Common myeloid progenitor, CD34-positive (primary cell): ENCODE measurements around the gene VEGFC.

Source experiments
- CTCF ChIA-PET: fragments of 350-600 bp; sonication (Branson Sonifier 250); formaldehyde crosslinking; loops from one replicate; lab custom pipeline; 2021; ENCODE audit warnings: antibody characterized with exemption; lab: Charles Lee
- POLR2A ChIA-PET: fragments of 350-600 bp; sonication (Branson Sonifier 250); formaldehyde crosslinking; loops from one replicate; lab custom pipeline; 2021; ENCODE audit warnings: antibody characterized with exemption; lab: Charles Lee
- DNase-seq, 3 donors: peaks; one replicate each; pipeline versions ENCODE4 v3.0.0 to v3.0.0-alpha.2; 2013
- H3K27ac ChIP-seq, 2 experiments: 1 replicate in 1 of 2; 2 replicates in 1 of 2; pipeline ENCODE4 v1.7.0; 2013; ENCODE audit warnings: inconsistent platforms in 2 of 2, low read length in 2 of 2, mild to moderate bottlenecking in 2 of 2, low read depth in 1 of 2, moderate library complexity in 1 of 2; ENCODE audit not compliant: severe bottlenecking in 2 of 2, insufficient read depth in 1 of 2, poor library complexity in 1 of 2
- H3K27me3 ChIP-seq, 5 experiments: replicated peaks in 2 of 5; 1 replicate in 3 of 5; 2 replicates in 2 of 5; pipeline versions ENCODE4 v1.6.1 to v1.7.0; 2013; ENCODE audit warnings: low read length in 4 of 5, mild to moderate bottlenecking in 2 of 5, moderate library complexity in 2 of 5, inconsistent platforms in 1 of 5; ENCODE audit not compliant: insufficient read depth in 5 of 5, control insufficient read depth in 4 of 5
- H3K36me3 ChIP-seq, 4 experiments: 1 replicate in 2 of 4; 2 replicates in 2 of 4; pipeline versions ENCODE4 v1.6.1 to v1.7.0; 2013; ENCODE audit warnings: low read length in 3 of 4, control low read depth in 1 of 4, mild to moderate bottlenecking in 1 of 4; ENCODE audit not compliant: control insufficient read depth in 4 of 4, insufficient read depth in 4 of 4
- H3K4me1 ChIP-seq, 4 experiments: 1 replicate in 3 of 4; 2 replicates in 1 of 4; pipeline versions ENCODE4 v1.6.1 to v1.7.1; 2013; ENCODE audit warnings: low read length in 3 of 4, mild to moderate bottlenecking in 3 of 4, control low read depth in 1 of 4, inconsistent platforms in 1 of 4, moderate library complexity in 1 of 4; ENCODE audit not compliant: control insufficient read depth in 4 of 4, insufficient read depth in 4 of 4; ENCODE audit errors: control extremely low read depth in 1 of 4
- H3K4me3 ChIP-seq, 7 experiments: 1 replicate in 4 of 7; 2 replicates in 3 of 7; pipeline versions ENCODE4 v1.5.1 to v1.7.0; 2013; ENCODE audit warnings: mild to moderate bottlenecking in 7 of 7, low read length in 6 of 7, moderate library complexity in 6 of 7, inconsistent platforms in 2 of 7, low read depth in 2 of 7, control low read depth in 1 of 7; ENCODE audit not compliant: insufficient read depth in 4 of 7, control insufficient read depth in 1 of 7; ENCODE audit errors: extremely low read depth in 1 of 7
- H3K9me3 ChIP-seq, 5 experiments: 1 replicate in 4 of 5; 2 replicates in 1 of 5; pipeline versions ENCODE4 v1.6.1 to v1.7.1; 2013; ENCODE audit warnings: low read length in 4 of 5, mild to moderate bottlenecking in 2 of 5, inconsistent platforms in 1 of 5, low read depth in 1 of 5, moderate library complexity in 1 of 5; ENCODE audit not compliant: control insufficient read depth in 4 of 5, insufficient read depth in 2 of 5; ENCODE audit errors: control extremely low read depth in 1 of 5
- WGBS: methylation state at CpG from one replicate; pipeline ENCODE4 v1.1.5; 2013; ENCODE audit not compliant: insufficient coverage; 5-methylcytosine and 5-hydroxymethylcytosine counted together

Gene VEGFC

GRCh38 chr4:176636292-176636691 lies 156.4 kb downstream of the VEGFC start:
- no peak for DNase-seq
- Histone ChIP-seq H3K4me3 (no peak overlapping the region), H3K9me3 (no peaks in the 10 kb centered on the region), H3K4me1 (no peaks in the 10 kb centered on the region), H3K27me3 (peaks cover 0 to 2% (median 0%) of the 10 kb centered on the region in 5 experiments), H3K27ac (no peak overlapping the region), H3K36me3 (no peaks in the 10 kb centered on the region)
- ChIA-PET CTCF (no interaction called here), POLR2A (no interaction called here)
- 82% methylated on average over 1 of the region's 1 CpG for WGBS

- ChIA-PET CTCF (no interaction called here), POLR2A (no interaction called here)
- no peak for DNase-seq
- no peak overlapping the region for H3K4me3 ChIP-seq
- no peak overlapping the region for H3K27ac ChIP-seq
- peaks cover 0 to 2% (median 0%) of the 10 kb centered on the region in 5 experiments for H3K27me3 ChIP-seq
- no peaks in the 10 kb centered on the region for H3K36me3 ChIP-seq
- H3K4me1 ChIP-seq: no peaks in the 10 kb centered on the region
- no peaks in the 10 kb centered on the region for H3K9me3 ChIP-seq
- WGBS: 46% methylated on average over 4 of the region's 8 CpGs
Measured at GRCh38 chr4:176635372-176636261, 157.1 kb downstream of the VEGFC start.
